ENCODE results near the gene ROR2. TPM values are rescaled to one million over a fixed set of nuclear protein-coding genes. Genes with fewer than 3 reads are reported as not detected.

Gene ROR2
- total RNA-seq, 1 donor from 2014 or later, result 18.6 TPM

DNA sequence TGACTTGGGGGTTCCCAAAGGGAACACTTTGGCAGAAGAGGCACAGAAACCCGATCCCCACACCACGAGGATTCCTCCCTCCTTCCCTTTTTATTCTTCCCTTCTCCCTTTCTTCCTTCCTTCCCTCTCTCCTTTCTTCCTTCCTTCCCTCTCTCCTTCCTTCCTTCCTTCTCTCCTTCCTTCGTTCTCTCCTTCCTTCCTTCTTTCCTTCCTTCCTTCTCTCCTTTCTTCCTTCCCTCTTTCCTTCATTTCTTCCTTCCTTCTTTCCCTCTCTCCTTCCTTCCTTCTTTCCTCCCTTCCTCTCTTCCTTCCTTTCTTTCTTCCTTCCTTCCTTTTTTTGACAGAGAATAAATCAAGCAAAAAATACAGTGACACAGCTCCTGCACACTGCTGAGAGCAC lies 358.4 kb downstream of the ROR2 start:
- Mint-ChIP-seq H3K4me1 (ENCODE audit: low read depth) (no peaks in the 10 kb centered on the region), H3K36me3 (ENCODE audit: low read depth) (no peaks in the 10 kb centered on the region), H3K4me3 (ENCODE audit: unreplicated experiment) (no peak overlapping the region), H3K27ac (ENCODE audit: unreplicated experiment) (no peak overlapping the region), H3K27me3 (ENCODE audit: low read depth) (peaks cover 6% of the 10 kb centered on the region), H3K9me3 (ENCODE audit: low read depth) (no peaks in the 10 kb centered on the region)
- TF ChIP-seq, protein P1, sequence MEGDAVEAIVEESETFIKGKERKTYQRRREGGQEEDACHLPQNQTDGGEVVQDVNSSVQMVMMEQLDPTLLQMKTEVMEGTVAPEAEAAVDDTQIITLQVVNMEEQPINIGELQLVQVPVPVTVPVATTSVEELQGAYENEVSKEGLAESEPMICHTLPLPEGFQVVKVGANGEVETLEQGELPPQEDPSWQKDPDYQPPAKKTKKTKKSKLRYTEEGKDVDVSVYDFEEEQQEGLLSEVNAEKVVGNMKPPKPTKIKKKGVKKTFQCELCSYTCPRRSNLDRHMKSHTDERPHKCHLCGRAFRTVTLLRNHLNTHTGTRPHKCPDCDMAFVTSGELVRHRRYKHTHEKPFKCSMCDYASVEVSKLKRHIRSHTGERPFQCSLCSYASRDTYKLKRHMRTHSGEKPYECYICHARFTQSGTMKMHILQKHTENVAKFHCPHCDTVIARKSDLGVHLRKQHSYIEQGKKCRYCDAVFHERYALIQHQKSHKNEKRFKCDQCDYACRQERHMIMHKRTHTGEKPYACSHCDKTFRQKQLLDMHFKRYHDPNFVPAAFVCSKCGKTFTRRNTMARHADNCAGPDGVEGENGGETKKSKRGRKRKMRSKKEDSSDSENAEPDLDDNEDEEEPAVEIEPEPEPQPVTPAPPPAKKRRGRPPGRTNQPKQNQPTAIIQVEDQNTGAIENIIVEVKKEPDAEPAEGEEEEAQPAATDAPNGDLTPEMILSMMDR (IDR thresholded peaks at IDR 0.05), result no peak
- DNase-seq (ENCODE audit: low spot score), result no peak

- H3K27ac Mint-ChIP-seq (ENCODE audit: unreplicated experiment), result no peak overlapping the region
- DNase-seq (ENCODE audit: low spot score), result no peak
- H3K4me3 Mint-ChIP-seq (ENCODE audit: unreplicated experiment), result no peak overlapping the region
- TF ChIP-seq, protein P1 (IDR thresholded peaks at IDR 0.05), result no peak
- H3K36me3 Mint-ChIP-seq (ENCODE audit: low read depth), result no peaks in the 10 kb centered on the region
- peaks cover 4% of the 10 kb centered on the region for H3K4me1 Mint-ChIP-seq (ENCODE audit: low read depth)
- no peaks in the 10 kb centered on the region for H3K9me3 Mint-ChIP-seq (ENCODE audit: low read depth)
- no peaks in the 10 kb centered on the region for H3K27me3 Mint-ChIP-seq (ENCODE audit: low read depth)
Measured at GRCh38 chr9:91589101-91589553, 360.9 kb downstream of the ROR2 start.

DNA sequence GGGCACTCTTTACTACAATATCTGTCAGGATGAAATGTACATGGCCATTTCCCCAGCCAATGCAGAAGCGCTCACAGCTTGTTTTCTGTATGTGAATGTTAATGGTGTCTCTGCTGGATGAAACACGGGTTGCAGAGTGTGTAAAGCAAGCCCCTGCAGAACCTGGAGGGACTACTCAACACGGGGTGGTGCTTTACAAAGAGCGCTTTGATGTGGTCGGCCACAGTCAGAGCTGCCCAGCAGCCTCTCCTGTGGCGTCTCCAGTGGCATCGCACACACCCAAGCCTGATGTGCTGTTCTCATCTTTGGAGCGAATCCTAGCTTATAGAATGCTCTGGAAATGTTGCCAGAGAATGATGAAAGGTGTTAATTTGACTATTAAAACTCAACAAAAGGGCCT lies 363.7 kb downstream of the ROR2 start:
- Mint-ChIP-seq H3K4me3 (ENCODE audit: unreplicated experiment) (no peak overlapping the region), H3K9me3 (ENCODE audit: low read depth) (no peaks in the 10 kb centered on the region), H3K4me1 (ENCODE audit: low read depth) (peaks cover 4% of the 10 kb centered on the region), H3K36me3 (ENCODE audit: low read depth) (no peaks in the 10 kb centered on the region), H3K27ac (ENCODE audit: unreplicated experiment) (no peak overlapping the region), H3K27me3 (ENCODE audit: low read depth) (peaks cover 2% of the 10 kb centered on the region)
- TF ChIP-seq, protein P1 (IDR thresholded peaks at IDR 0.05), result no peak
- no peak for DNase-seq (ENCODE audit: low spot score)

DNA sequence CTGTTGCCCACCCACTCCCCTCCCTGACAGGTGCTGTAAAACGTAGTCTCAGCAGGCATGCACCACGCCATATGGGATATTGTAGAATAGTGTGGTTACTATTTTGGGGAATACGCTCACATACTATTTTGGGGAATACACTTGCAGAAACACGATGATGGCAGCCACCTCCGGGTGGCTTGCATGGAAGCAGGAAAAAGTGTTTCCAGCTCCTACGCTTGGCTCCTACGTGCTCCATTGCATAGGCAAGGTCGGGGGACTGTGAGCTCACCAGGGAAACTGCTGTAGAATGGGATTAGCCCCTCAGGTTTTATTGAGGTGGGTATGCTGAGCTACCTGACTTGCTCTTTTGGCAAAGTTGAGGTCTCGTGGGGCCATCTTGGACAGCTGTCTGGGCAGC lies 366.1 kb downstream of the ROR2 start:
- TF ChIP-seq, protein P1 (IDR thresholded peaks at IDR 0.05), result no peak
- no peaks in the 10 kb centered on the region for H3K36me3 Mint-ChIP-seq (ENCODE audit: low read depth)

DNA sequence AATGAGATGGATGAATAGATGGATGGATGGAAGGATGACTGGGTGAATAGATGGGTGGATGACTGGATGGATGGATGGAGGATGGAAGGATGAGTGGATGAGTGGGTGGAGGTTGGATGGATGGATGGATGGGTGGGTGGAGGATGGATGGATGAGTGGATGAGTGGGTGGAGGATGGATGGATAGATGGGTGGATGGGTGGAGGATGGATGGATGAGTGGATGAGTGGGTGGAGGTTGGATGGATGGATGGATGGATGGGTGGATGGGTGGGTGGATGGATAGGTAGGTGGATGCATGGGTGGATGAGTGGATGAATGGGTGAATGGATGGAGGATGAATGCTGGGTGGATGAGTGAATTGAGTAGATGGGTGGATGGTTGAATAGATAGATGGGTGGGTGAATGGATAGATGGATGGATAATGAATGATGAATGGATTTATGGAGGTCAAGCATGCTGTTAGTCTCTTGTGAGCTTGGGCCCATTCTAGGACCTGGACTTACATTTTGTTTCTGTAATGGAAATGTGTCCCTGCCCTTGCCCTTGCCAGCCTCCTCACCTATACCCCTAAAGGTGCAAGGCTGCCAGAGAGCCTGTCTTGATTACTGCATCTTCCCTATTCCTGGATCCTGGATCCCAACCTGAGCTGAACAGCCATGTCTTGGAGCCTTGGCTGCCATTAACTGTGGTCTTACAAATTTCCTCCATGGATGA lies 366.7 kb downstream of the ROR2 start:
- TF ChIP-seq, protein P1 (IDR thresholded peaks at IDR 0.05), result no peak
- peaks cover 2% of the 10 kb centered on the region for H3K27me3 Mint-ChIP-seq (ENCODE audit: low read depth)
- no peaks in the 10 kb centered on the region for H3K9me3 Mint-ChIP-seq (ENCODE audit: low read depth)
- H3K4me1 Mint-ChIP-seq (ENCODE audit: low read depth), result peaks cover 8% of the 10 kb centered on the region
- no peak overlapping the region for H3K27ac Mint-ChIP-seq (ENCODE audit: unreplicated experiment)
- no peaks in the 10 kb centered on the region for H3K36me3 Mint-ChIP-seq (ENCODE audit: low read depth)
- DNase-seq (ENCODE audit: low spot score), result no peak
- H3K4me3 Mint-ChIP-seq (ENCODE audit: unreplicated experiment), result no peak overlapping the region

More for the DNA sequence above, 366.1 kb downstream of the ROR2 start:
- Mint-ChIP-seq H3K4me1 (ENCODE audit: low read depth) (peaks cover 8% of the 10 kb centered on the region), H3K4me3 (ENCODE audit: unreplicated experiment) (no peak overlapping the region), H3K27me3 (ENCODE audit: low read depth) (peaks cover 2% of the 10 kb centered on the region), H3K27ac (ENCODE audit: unreplicated experiment) (no peak overlapping the region), H3K9me3 (ENCODE audit: low read depth) (no peaks in the 10 kb centered on the region)
- no peak for DNase-seq (ENCODE audit: low spot score)

All from chondrocyte (in vitro differentiated cells).